Upper lobe of left lung (tissue), 4 donors: ENCODE results near the gene C1orf21.

Source experiments
- CTCF ChIP-seq, 6 experiments: fragments of 450-650 bp in 4 of 6; fragments of 200-600 bp in 2 of 6; sonication (generic) in 2 of 6; IDR thresholded peaks; one replicate each; pipeline ENCODE4 v1.5.1; 2016 to 2019; ENCODE audit warnings: antibody characterized with exemption in 6 of 6
- POLR2A ChIP-seq, 4 donors: fragments of 450-650 bp; IDR thresholded peaks; one replicate each; pipeline ENCODE4 v1.5.1; 2016 to 2017; ENCODE audit warnings: antibody characterized with exemption in 4 of 4, mild to moderate bottlenecking in 2 of 4

GRCh38 chr1:184639205-184639604, 252.4 kb downstream of the C1orf21 start:
- no peak for TF ChIP-seq CTCF (IDR thresholded peaks at IDR 0.05)
- TF ChIP-seq POLR2A (IDR thresholded peaks at IDR 0.05), result no peak
